NCI-H526 treated with DMSO at 0.1 percent for 48 hours (cell line): ENCODE data around the gene AP3M1.

Experiments used
- DNase-seq: peaks from one replicate; lab custom pipeline; 2025; lab: John Stamatoyannopoulos, UW

The AP3M1 gene

DNA sequence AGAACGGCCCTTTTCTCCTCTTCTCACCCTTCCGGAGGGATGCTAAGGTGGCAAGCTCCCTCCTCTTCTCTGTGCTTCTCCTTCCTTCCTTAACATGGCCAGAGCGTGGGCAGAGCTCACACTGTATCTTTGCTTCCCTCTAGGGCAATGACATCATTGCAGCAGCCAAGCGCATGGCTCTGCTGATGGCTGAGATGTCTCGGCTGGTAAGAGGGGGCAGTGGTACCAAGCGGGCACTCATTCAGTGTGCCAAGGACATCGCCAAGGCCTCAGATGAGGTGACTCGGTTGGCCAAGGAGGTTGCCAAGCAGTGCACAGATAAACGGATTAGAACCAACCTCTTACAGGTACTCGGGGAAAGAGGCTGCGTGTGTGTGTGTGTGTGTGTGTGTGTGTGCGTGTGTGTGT, 36.6 kb downstream of the AP3M1 start:
- no peak for DNase-seq

DNA sequence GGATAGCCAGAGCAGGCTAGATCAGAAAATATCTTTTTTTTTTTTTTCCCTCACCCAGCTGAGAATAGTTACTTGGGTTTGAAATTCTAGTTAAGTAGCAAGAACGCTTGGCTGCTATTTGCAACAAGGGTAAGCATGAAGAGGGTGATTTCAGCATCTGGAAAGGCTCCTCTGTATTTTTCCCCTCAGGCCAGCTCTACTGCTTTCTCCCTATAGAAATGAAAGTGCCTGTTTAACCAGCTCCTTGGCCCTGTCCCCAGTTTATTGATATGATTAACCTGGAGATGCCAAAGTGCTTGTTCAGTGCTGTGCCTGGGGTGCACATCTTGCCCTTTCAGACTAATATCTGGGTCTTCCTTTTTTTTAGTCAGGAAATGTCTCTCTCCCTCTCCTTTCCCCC, 37.1 kb downstream of the AP3M1 start:
- no peak for DNase-seq

- DNase-seq, result no peak
Observed at GRCh38 chr10:74111799-74112198, 38.8 kb downstream of the AP3M1 start.

DNA sequence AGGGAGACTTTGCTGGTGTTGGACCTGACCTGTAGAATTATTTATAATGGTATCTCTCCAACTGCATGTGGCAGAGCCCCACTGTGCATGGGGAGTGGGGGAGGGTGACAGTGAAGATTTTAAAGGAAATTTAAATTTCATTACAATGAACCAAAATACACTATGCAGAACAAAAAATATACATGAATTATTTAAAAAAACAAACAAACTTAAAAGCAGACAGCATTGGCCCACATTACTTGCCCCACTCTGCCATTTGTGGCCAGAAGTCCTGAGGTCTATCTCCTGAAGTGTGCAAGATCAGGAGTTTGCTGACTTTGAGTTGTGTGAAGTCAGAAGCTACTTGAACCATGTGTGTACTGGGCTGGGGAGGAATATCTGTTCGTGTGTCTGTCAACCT, 40.5 kb downstream of the AP3M1 start:
- no peak for DNase-seq

DNA sequence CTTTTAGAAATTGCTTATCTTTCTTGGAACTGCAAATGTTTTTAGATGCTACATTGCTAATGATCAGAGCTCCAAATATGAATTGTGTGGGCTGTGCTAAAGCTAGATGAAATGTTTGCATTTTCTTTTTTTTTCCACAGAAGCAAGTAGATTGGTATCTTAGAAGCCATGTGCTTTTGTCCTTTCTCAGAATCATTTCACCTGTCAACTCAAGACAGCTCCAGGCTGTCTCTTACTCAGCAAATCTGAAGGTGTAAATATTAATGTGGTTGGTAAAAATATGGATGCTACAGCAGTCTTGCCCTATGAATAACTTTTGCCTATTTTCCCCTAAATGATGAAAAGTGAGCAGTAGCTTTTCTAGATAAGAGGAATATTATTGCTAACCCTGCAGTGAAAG, 41.2 kb downstream of the AP3M1 start:
- no peak for DNase-seq

GRCh38 chr10:74107391-74107790, 43.2 kb downstream of the AP3M1 start:
- DNase-seq, result no peak

DNA sequence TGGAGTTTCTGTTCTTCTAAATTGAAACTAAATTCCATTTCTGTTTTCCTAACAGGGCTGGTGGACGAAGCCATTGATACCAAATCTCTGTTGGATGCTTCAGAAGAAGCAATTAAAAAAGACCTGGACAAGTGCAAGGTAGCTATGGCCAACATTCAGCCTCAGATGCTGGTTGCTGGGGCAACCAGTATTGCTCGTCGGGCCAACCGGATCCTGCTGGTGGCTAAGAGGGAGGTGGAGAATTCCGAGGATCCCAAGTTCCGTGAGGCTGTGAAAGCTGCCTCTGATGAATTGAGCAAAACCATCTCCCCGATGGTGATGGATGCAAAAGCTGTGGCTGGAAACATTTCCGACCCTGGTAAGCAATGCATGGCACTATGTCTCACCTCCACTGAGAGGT, 45.6 kb downstream of the AP3M1 start:
- DNase-seq, result no peak

GRCh38 chr10:74104480-74104879, 46.1 kb downstream of the AP3M1 start:
- DNase-seq, result no peak

DNA sequence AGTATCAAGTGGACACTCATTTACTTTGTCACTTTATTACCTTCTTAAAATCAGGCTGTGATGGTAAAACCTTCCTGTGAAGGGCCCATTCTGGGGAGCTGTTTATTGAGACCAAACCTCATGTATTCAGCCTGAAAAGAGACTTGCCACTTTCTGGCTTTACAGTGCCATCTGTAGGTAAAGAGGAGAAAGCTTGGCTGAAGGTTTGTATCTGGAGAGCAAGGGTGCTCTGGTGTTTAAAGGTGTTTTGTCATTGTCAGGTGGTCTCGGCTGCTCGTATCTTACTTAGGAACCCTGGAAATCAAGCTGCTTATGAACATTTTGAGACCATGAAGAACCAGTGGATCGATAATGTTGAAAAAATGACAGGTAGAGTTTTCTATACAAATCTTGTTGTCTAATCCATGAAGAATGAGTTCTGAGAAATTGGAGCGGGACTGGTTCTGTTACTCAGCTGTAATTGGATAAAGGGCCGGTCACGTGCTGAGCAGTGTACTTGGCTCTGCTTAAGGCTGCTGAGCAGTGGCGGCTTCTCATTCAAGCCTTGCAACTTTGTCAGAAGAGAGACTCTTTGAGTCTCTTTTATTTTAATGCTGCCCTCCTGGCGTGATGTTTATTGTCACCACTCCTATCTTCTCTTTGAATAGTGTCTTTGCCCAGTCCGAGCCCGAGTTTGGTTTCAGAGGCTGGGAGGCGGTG, 46.9 kb downstream of the AP3M1 start:
- no peak for DNase-seq

- no peak for DNase-seq
Observed at GRCh38 chr10:74099836-74100235, 50.8 kb downstream of the AP3M1 start.

DNA sequence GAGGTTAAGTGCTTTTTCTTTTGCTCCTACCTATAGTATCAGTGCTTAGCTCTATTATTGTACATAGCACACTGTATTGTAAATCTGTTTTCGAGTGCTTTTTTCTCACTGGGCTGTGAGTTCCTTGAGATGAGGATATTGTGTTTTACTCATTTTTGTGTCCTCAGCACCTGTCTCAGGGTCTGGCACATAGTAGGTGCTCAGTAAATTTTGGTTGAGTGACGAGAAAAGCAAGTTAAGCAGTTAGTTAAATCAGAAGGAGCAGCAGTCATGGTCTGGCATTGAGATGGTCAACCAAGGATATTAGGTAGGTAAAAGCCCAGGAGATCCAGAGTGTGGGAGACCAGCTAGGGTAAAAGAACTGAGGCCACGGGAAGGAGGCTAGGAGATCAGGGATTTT, 51.2 kb downstream of the AP3M1 start:
- DNase-seq, result no peak

- DNase-seq, result no peak
Observed at GRCh38 chr10:74097776-74098175, 52.9 kb downstream of the AP3M1 start.

- peak; percentile 37 for DNase-seq
Observed at GRCh38 chr10:74096777-74097176, 53.9 kb downstream of the AP3M1 start.

DNA sequence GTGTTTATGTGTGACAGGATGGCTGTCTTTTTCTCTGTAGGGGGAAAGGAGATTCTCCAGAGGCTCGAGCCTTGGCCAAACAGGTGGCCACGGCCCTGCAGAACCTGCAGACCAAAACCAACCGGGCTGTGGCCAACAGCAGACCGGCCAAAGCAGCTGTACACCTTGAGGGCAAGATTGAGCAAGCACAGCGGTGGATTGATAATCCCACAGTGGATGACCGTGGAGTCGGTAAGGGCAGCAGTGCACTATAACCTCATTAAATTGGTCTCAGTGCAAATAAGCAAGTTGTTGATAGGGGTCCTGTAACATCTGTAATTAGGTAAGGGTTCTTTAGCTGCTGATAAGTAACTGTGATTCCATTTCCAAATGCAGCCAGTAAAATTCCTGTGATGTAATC, 56.4 kb downstream of the AP3M1 start:
- DNase-seq, result no peak

DNA sequence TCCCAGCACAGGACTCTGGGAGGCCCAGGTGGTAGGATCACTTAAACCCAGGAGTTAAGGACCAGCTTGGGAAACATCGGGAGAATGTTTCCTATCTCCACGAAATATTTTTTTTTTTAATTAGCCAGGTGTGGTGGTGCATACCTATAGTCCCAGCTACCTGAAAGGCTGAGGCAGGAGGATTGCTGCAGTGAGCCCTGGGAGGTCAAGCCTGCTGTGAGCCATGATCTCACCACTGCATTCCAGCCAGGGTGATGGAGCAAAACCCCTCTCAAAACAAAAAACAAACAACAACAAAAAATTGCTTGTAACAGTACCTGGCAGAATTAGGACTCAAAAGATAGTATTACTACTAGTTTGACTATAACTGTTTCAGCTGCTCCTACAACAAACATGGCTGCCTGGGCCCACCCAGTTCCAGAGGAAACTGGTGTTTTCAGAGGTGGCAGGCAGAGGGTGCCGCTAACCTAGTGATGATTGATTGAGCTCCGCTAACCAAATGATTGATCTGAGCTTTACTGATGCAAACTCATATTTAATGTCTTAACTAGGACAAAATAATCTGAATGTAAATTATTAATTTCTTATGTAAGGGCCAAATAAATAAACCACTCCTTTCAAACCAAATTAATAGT, 57.0 kb downstream of the AP3M1 start:
- DNase-seq, result no peak

- DNase-seq, result no peak
Observed at GRCh38 chr10:74092372-74092771, 58.3 kb downstream of the AP3M1 start.

DNA sequence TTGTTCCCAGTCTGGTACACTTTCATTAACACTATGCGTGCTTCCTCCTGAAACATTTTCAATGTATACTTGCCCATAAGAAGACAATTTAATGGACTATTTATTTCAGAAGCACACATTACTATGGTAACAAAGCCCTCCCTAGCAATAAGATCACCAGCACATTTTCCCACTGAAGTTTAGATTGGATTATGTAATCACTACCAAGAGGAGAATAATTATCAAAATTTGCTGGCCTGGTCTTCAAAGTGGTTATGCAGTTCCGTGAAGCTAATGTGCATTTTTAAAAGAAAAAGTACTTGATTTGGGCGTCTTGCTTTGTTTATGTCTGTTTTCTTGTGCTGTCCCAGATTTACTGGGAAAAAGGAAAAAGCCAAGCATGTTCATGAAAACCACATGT, 61.9 kb downstream of the AP3M1 start:
- no peak for DNase-seq

- no peak for DNase-seq
Observed at GRCh38 chr10:74086317-74086716, 64.3 kb downstream of the AP3M1 start.

DNA sequence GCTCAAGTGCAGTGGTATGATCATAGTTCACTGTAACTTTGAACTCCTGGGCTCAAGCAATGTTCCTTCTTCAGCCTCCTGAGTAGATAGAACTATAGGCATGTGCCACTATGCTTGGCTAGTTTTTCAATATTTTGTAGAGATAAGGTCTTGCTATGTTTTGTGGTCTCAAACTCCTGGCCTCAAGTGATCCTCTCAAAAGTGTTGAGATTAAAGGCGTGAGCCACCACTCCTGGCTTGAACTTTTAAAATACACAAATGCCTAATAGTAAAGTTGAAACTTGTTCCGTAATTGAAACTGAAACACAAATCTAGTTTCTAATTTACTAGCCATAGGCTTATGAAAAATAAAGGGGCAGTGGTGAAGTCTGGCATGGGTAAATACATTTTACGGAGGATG, 65.7 kb downstream of the AP3M1 start:
- no peak for DNase-seq

DNA sequence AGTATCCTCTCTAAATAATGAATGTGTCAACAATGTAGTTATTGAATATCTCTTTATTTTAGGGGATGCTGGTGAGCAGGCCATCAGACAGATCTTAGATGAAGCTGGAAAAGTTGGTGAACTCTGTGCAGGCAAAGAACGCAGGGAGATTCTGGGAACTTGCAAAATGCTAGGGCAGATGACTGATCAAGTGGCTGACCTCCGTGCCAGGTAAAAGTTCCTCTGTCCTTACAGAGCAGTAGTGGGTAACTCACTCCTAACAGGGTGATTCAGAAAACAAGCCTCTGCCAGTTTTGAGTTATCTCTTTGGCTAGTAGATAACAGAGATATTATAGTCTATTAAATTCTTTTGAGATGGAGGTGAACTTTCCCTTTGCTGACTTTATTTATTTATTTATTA, 67.3 kb downstream of the AP3M1 start:
- DNase-seq, result no peak

GRCh38 chr10:74081941-74082718, 68.5 kb downstream of the AP3M1 start:
- DNase-seq, result no peak

DNA sequence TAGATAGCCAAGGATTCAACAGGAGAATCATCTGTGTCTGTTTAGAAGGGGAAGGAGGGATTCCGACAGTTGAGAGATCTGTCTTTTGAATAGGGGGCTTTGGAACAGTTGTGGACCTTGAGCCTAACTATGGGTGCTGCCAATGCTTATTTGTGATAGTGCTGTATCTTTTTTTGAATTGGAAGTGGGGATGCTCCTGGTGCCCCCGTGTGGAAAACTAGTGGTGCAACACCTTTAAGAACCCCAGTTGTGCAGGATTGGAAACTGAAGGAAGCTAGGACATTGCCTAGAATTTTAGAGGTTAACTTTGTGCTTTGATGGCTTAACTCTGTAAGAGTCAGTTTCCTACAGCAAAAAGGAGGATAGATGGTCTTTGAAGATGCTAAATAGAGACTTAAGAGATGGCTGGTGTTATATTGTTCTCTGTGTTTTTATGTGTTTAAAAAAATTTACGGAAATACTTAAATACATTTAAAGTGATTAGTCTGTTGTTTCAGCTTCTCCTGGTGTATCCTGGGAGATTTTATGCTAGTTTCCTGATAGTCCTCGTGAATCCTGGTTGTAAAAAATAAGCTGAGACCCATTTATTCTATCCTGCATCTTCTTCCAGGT, 69.3 kb downstream of the AP3M1 start:
- peak; percentile 27 for DNase-seq
